Kidney (tissue), 14 donors: ENCODE results near the gene ARAP3. TPM values are rescaled to one million over a fixed set of nuclear protein-coding genes. Genes with fewer than 3 reads are reported as not detected.

ENCODE experiments used
- DNase-seq, 5 donors: peaks; one replicate each; pipeline ENCODE4 v3.0.0-alpha.2; 2013 to 2020
- FAIRE-seq: peaks from 2 replicates; lab custom pipeline; 2012; peaks lifted over from hg19 to GRCh38; lab: Jason Lieb, UNC
- H3K27ac ChIP-seq, 2 donors: one replicate each; pipeline ENCODE4 v1.7.0; 2013; ENCODE audit warnings: low read depth in 2 of 2, low read length in 2 of 2, inconsistent platforms in 1 of 2
- H3K27me3 ChIP-seq: one replicate; pipeline ENCODE4 v1.7.1; 2013; ENCODE audit warnings: low read length, inconsistent platforms; ENCODE audit not compliant: control insufficient read depth, insufficient read depth
- H3K36me3 ChIP-seq, 3 donors: one replicate each; pipeline versions ENCODE4 v1.7.0 to v1.7.1; 2013; ENCODE audit warnings: low read length in 3 of 3, control low read depth in 1 of 3, inconsistent platforms in 1 of 3; ENCODE audit not compliant: insufficient read depth in 3 of 3, control insufficient read depth in 2 of 3
- H3K4me1 ChIP-seq, 3 donors: one replicate each; pipeline versions ENCODE4 v1.7.0 to v1.7.1; 2013; ENCODE audit warnings: low read length in 3 of 3, inconsistent platforms in 1 of 3, low read depth in 1 of 3; ENCODE audit not compliant: control insufficient read depth in 2 of 3, insufficient read depth in 2 of 3
- H3K4me3 ChIP-seq, 3 donors: one replicate each; pipeline versions ENCODE4 v1.7.0 to v1.8.1; 2013; ENCODE audit warnings: low read length in 3 of 3, control low read depth in 1 of 3, inconsistent platforms in 1 of 3
- H3K9ac ChIP-seq, 3 donors: one replicate each; pipeline versions ENCODE4 v1.7.0 to v1.7.1; 2013; ENCODE audit warnings: low read length in 3 of 3, control low read depth in 1 of 3, inconsistent platforms in 1 of 3
- H3K9me3 ChIP-seq, 3 donors: one replicate each; pipeline versions ENCODE4 v1.7.0 to v1.7.1; 2013; ENCODE audit warnings: low read length in 3 of 3, control low read depth in 1 of 3, inconsistent platforms in 1 of 3; ENCODE audit not compliant: control insufficient read depth in 2 of 3, insufficient read depth in 1 of 3
- CTCF ChIP-seq: IDR thresholded peaks from 3 replicates; pipeline ENCODE4 v1.5.1; 2012; ENCODE audit warnings: mild to moderate bottlenecking, moderate library complexity, borderline replicate concordance; ENCODE audit not compliant: insufficient read depth; ENCODE audit errors: extremely low read depth
- intact Hi-C: fragments of 100-400 bp; cut with DNase I; formaldehyde crosslinking; loops from one replicate; pipeline ENCODE4 v1.11.1; 2022
- polyA plus RNA-seq: library from polyadenylated mRNA; stranded (reverse); fragments of 350-450 nt; fragmentation: Illumina TruSeq; extraction: RNeasy Lipid Tissue Mini Kit (QIAGEN cat#74804); gene quantifications from one replicate; pipeline ENCODE4 v1.2.3, GENCODE V29; 2014; ENCODE audit warnings: low read depth, low replicate concordance; ENCODE audit not compliant: insufficient read depth
- total RNA-seq: library from RNA; stranded (reverse); fragmentation: NEBNext Ultra II Directional; extraction: Animal tissue kit (Norgen Biotek cat#: 25700); gene quantifications from one replicate; pipeline ENCODE4 v1.2.1, GENCODE V29; 2021
- donor health status: control.
- donor health status: control.
- donor health status: control.
- donor health status: control.
- donor health status: control.
- donor health status: DM: yes; HTN: yes; CAD: no.
- donor health status: Normal renal cell carcinoma (clear cell type).

The ARAP3 gene
- total and polyA plus RNA-seq, 2 donors from 2014 or later: 7.2 to 19.8 TPM

- Histone ChIP-seq H3K27ac (no peak overlapping the region), H3K27me3 (no peaks in the 10 kb centered on the region), H3K9ac (no peak overlapping the region), H3K4me1 (peaks cover 0 to 2% (median 0%) of the 10 kb centered on the region in 3 donors), H3K9me3 (no peaks in the 10 kb centered on the region), H3K4me3 (no peak overlapping the region), H3K36me3 (peaks cover 0 to 4% (median 2%) of the 10 kb centered on the region in 3 donors)
- FAIRE-seq (no peak), DNase-seq (peak in 4 of 5 donors; percentile 60 to 78 (median 68))
- TF ChIP-seq CTCF: no peak
- intact Hi-C loops: no loop called here
Observed at GRCh38 chr5:141672841-141673813, 8.9 kb downstream of the ARAP3 start.

- no peak overlapping the region for H3K27ac ChIP-seq
- H3K4me1 ChIP-seq: peaks cover 0 to 2% (median 0%) of the 10 kb centered on the region in 3 donors
- H3K9ac ChIP-seq: no peak overlapping the region
- no peak for FAIRE-seq
- peaks cover 0 to 4% (median 2%) of the 10 kb centered on the region in 3 donors for H3K36me3 ChIP-seq
- H3K4me3 ChIP-seq: no peak overlapping the region
- no peaks in the 10 kb centered on the region for H3K9me3 ChIP-seq
- DNase-seq: no peak
- intact Hi-C loops: no loop called here
- TF ChIP-seq CTCF: no peak
- no peaks in the 10 kb centered on the region for H3K27me3 ChIP-seq
Observed at GRCh38 chr5:141672071-141672840, 9.8 kb downstream of the ARAP3 start.

GRCh38 chr5:141669520-141669919 is 12.5 kb downstream of the ARAP3 start:
- no peak for FAIRE-seq
- intact Hi-C loops: no loop called here
- TF ChIP-seq CTCF: no peak
- Histone ChIP-seq H3K9me3 (no peaks in the 10 kb centered on the region), H3K27ac (no peak overlapping the region), H3K9ac (no peak overlapping the region), H3K27me3 (no peaks in the 10 kb centered on the region), H3K4me3 (no peak overlapping the region), H3K4me1 (peaks cover 0 to 2% (median 0%) of the 10 kb centered on the region in 3 donors), H3K36me3 (peaks cover 0 to 4% (median 2%) of the 10 kb centered on the region in 3 donors)
- DNase-seq: no peak
